KMS-11 (cell line): ENCODE measurements around the gene ULK4.

Source experiments
- H2AFZ ChIP-seq: fragments of 200-600 bp; sonication (generic); 2 replicates; pipeline ENCODE4 v1.6.1; 2016; ENCODE audit warnings: antibody characterized with exemption, mixed run types, low read depth
- H3K27ac ChIP-seq: fragments of 200-600 bp; sonication (generic); 2 replicates; pipeline ENCODE4 v1.6.1; 2016; ENCODE audit warnings: mild to moderate bottlenecking, mixed run types
- H3K27me3 ChIP-seq: fragments of 200-600 bp; sonication (generic); 2 replicates; pipeline ENCODE4 v1.6.1; 2017; ENCODE audit warnings: mild to moderate bottlenecking, low read depth, mixed run types, moderate library complexity; ENCODE audit not compliant: insufficient read depth
- H3K36me3 ChIP-seq: fragments of 200-600 bp; sonication (generic); 2 replicates; pipeline ENCODE4 v1.6.1; 2017; ENCODE audit warnings: mild to moderate bottlenecking, mixed run types; ENCODE audit not compliant: insufficient read depth
- H3K4me1 ChIP-seq: fragments of 200-600 bp; sonication (generic); 2 replicates; pipeline ENCODE4 v1.6.1; 2016; ENCODE audit warnings: mild to moderate bottlenecking, low read depth, mixed run types; ENCODE audit not compliant: poor library complexity, severe bottlenecking
- H3K4me2 ChIP-seq: fragments of 200-600 bp; sonication (generic); 2 replicates; pipeline ENCODE4 v1.7.0; 2016; ENCODE audit warnings: mild to moderate bottlenecking, mixed run types
- H3K4me3 ChIP-seq: fragments of 200-600 bp; sonication (generic); IDR thresholded peaks from 2 replicates; pipeline ENCODE4 v1.6.1; 2017; ENCODE audit warnings: low read depth, low read length, mixed read lengths; ENCODE audit not compliant: insufficient read depth
- H3K79me2 ChIP-seq: fragments of 200-600 bp; sonication (generic); 2 replicates; pipeline ENCODE4 v1.6.1; 2016; ENCODE audit warnings: low read depth, mixed run types; ENCODE audit not compliant: insufficient read depth
- H3K9ac ChIP-seq: fragments of 200-600 bp; sonication (generic); 2 replicates; pipeline ENCODE4 v1.6.1; 2016; ENCODE audit warnings: mild to moderate bottlenecking, mixed run types
- H4K20me1 ChIP-seq: fragments of 200-600 bp; sonication (generic); 2 replicates; pipeline ENCODE4 v1.6.1; 2016; ENCODE audit warnings: mild to moderate bottlenecking, mixed run types; ENCODE audit not compliant: insufficient read depth
- TF ChIP-seq, protein P1 (sequence below): fragments of 200-600 bp; sonication (generic); conservative IDR thresholded peaks from 2 replicates; pipeline ENCODE4 v1.6.1; 2017; ENCODE audit warnings: low read depth, mild to moderate bottlenecking, antibody characterized with exemption, low read length, moderate library complexity, mixed read lengths

ULK4 gene

DNA sequence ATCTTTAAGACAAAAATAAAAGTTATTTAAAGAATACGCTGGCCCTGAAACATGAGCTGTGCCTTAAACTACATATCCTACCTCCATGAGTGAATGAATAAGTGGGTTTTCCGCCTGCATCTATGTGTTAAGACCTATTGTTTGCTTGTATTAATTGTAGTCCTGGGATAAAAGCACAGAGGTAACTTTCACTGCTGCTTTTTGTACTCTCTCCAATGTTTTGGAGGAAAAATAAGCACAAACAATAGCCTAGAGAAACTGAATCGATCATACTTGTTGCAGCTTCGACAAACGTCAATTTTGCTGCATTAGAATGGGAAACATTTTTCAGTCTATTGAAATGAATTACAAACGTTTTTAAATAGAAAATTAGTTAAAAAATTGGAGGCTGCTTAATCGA lies 763.9 kb downstream of the ULK4 start:
- H3K4me3 ChIP-seq = no peak overlapping the region
- H3K27ac ChIP-seq = no peak overlapping the region

More for the DNA sequence above, 763.9 kb downstream of the ULK4 start:
- Histone ChIP-seq H3K4me2 (no peak overlapping the region), H3K27me3 (no peaks in the 10 kb centered on the region), H2AFZ (no peak overlapping the region), H4K20me1 (peaks cover 8% of the 10 kb centered on the region; the same call in 1 of the 2 replicates), H3K36me3 (no peaks in the 10 kb centered on the region), H3K4me1 (peaks cover 28% of the 10 kb centered on the region), H3K9ac (no peak overlapping the region), H3K79me2 (peaks cover 31% of the 10 kb centered on the region)
- TF ChIP-seq, protein P1, sequence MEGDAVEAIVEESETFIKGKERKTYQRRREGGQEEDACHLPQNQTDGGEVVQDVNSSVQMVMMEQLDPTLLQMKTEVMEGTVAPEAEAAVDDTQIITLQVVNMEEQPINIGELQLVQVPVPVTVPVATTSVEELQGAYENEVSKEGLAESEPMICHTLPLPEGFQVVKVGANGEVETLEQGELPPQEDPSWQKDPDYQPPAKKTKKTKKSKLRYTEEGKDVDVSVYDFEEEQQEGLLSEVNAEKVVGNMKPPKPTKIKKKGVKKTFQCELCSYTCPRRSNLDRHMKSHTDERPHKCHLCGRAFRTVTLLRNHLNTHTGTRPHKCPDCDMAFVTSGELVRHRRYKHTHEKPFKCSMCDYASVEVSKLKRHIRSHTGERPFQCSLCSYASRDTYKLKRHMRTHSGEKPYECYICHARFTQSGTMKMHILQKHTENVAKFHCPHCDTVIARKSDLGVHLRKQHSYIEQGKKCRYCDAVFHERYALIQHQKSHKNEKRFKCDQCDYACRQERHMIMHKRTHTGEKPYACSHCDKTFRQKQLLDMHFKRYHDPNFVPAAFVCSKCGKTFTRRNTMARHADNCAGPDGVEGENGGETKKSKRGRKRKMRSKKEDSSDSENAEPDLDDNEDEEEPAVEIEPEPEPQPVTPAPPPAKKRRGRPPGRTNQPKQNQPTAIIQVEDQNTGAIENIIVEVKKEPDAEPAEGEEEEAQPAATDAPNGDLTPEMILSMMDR = no peak
